ENCODE data around the gene LAMC2.

The LAMC2 gene

DNA sequence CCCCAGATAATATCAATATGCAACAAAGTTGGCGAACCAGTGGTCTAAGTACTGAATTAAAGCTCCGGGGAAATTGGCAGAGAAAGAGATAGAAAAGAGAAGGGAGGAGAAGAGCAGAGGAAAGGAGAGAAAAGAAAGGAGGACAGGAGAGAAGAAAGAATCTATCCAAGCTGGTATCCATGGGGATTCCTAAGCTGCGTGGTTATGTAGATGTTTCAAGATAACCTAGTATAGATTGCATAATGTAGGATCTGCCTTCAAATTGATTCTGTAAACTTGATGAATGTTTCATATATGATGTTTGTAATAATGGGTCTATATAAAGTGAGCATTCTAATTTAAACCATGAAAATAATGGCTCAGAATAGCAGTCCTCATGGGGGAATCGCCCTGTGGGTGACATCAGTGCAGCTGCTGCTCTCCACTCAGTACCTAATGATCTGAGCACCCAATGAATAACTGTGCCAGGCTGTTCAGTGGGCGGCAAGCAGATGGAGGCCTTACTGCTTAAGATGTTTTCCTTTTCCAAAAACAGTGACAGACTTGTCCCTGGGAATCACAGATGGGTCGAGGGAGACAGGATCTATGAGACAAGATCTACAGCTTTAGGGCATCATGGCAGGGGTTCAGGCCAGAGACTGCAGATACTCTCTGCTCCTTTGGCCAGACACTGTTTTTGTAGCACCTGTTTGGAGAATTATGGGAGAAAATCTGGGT is 78.0 kb downstream of the LAMC2 start:
- H4K20me1 ChIP-seq (ENCODE audit: insufficient read depth, low read length) = no peaks in the 10 kb centered on the region
- TF ChIP-seq EZH2 (optimal IDR thresholded peaks at IDR 0.05; ENCODE audit: low read depth, low read length) (no peak), EZH2phosphoT487 (IDR thresholded peaks at IDR 0.05; ENCODE audit: low read length) (no peak)
- TF ChIP-seq, protein P1, sequence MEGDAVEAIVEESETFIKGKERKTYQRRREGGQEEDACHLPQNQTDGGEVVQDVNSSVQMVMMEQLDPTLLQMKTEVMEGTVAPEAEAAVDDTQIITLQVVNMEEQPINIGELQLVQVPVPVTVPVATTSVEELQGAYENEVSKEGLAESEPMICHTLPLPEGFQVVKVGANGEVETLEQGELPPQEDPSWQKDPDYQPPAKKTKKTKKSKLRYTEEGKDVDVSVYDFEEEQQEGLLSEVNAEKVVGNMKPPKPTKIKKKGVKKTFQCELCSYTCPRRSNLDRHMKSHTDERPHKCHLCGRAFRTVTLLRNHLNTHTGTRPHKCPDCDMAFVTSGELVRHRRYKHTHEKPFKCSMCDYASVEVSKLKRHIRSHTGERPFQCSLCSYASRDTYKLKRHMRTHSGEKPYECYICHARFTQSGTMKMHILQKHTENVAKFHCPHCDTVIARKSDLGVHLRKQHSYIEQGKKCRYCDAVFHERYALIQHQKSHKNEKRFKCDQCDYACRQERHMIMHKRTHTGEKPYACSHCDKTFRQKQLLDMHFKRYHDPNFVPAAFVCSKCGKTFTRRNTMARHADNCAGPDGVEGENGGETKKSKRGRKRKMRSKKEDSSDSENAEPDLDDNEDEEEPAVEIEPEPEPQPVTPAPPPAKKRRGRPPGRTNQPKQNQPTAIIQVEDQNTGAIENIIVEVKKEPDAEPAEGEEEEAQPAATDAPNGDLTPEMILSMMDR (IDR thresholded peaks at IDR 0.05; ENCODE audit: low read length) = no peak
- DNase-seq = no peak

DNA sequence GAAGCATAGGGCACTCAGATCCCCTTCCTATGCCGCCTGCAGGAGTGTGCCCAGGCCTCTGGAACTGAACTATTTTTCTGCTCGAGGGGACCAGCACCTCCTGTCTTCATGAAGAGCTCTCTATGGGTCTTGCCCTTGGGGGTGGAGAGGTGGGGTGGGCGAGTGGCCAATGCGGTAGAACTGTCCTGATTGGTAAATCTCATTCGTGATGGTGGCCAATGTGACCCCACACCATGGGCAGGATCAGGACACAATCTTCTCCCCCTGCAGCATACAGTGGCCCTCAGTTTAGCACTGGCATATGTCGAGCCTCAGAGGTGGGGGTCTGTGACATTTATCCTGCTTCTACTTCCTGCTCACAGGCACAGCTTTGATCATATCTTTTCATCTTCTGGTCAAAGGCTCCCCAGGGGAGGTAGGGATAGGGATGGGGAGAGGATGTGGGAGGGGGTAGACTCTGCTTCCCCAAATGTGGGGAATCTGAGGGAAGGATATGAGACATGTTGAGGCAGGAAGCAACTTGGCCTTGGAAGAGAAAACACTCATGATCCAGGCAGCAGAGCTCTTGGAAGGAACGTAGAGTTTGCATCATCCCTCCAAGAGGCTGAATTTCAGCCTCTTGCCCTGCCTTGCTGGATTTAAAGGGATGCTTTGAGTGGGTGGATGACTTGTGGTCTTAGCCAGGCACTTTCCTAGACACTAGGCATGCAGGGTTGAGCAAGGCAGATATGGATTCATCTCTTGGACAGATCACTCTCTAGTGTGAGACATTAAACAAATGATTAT is 81.8 kb downstream of the LAMC2 start:
- H3K36me3 ChIP-seq (replicated peaks; ENCODE audit: insufficient read depth, low read length) = no peaks in the 10 kb centered on the region
- H2AFZ ChIP-seq (ENCODE audit: low read length) = no peak overlapping the region
- DNase-seq = no peak
- H3K27ac ChIP-seq (ENCODE audit: low read length) = no peak overlapping the region
- no peaks in the 10 kb centered on the region for H3K9me2 ChIP-seq (replicated peaks; ENCODE audit: insufficient read depth, low read length)
- TF ChIP-seq EZH2phosphoT487 (IDR thresholded peaks at IDR 0.05; ENCODE audit: low read length) (no peak), EZH2 (optimal IDR thresholded peaks at IDR 0.05; ENCODE audit: low read depth, low read length) (no peak)
- TF ChIP-seq, protein P1 (IDR thresholded peaks at IDR 0.05; ENCODE audit: low read length) = no peak
- H3K9ac ChIP-seq (ENCODE audit: low read length) = no peak overlapping the region
- H3K79me2 ChIP-seq (ENCODE audit: low read length) = no peaks in the 10 kb centered on the region
- H3K4me1 ChIP-seq (ENCODE audit: low read length) = no peaks in the 10 kb centered on the region
- no peaks in the 10 kb centered on the region for H4K20me1 ChIP-seq (ENCODE audit: insufficient read depth, low read length)
- H3K4me2 ChIP-seq (ENCODE audit: low read depth, low read length) = no peak overlapping the region
- no peak overlapping the region for H3K4me3 ChIP-seq (ENCODE audit: low read length)
- H3K27me3 ChIP-seq (replicated peaks; ENCODE audit: insufficient read depth, low read length) = no peaks in the 10 kb centered on the region
- H3K9me3 ChIP-seq (replicated peaks; ENCODE audit: insufficient read depth, low read length) = no peaks in the 10 kb centered on the region
- H3F3A ChIP-seq (ENCODE audit: insufficient read depth, low read length) = no peaks in the 10 kb centered on the region

More for the DNA sequence above, 78.0 kb downstream of the LAMC2 start:
- Histone ChIP-seq H3K9ac (ENCODE audit: low read length) (no peak overlapping the region), H3K27me3 (replicated peaks; ENCODE audit: insufficient read depth, low read length) (no peaks in the 10 kb centered on the region), H3K4me1 (ENCODE audit: low read length) (no peaks in the 10 kb centered on the region), H3K9me3 (replicated peaks; ENCODE audit: insufficient read depth, low read length) (no peaks in the 10 kb centered on the region), H3K4me3 (ENCODE audit: low read length) (no peak overlapping the region), H3K36me3 (replicated peaks; ENCODE audit: insufficient read depth, low read length) (no peaks in the 10 kb centered on the region), H3K27ac (ENCODE audit: low read length) (no peak overlapping the region), H3F3A (ENCODE audit: insufficient read depth, low read length) (no peaks in the 10 kb centered on the region), H3K79me2 (ENCODE audit: low read length) (no peaks in the 10 kb centered on the region), H2AFZ (ENCODE audit: low read length) (no peak overlapping the region), H3K9me2 (replicated peaks; ENCODE audit: insufficient read depth, low read length) (no peaks in the 10 kb centered on the region), H3K4me2 (ENCODE audit: low read depth, low read length) (no peak overlapping the region)

GRCh38 chr1:183270541-183271141 is 84.6 kb downstream of the LAMC2 start:
- TF ChIP-seq EZH2 (optimal IDR thresholded peaks at IDR 0.05; ENCODE audit: low read depth, low read length) (no peak), EZH2phosphoT487 (IDR thresholded peaks at IDR 0.05; ENCODE audit: low read length) (no peak)
- TF ChIP-seq, protein P1 (IDR thresholded peaks at IDR 0.05; ENCODE audit: low read length) = no peak
- Histone ChIP-seq H4K20me1 (ENCODE audit: insufficient read depth, low read length) (no peaks in the 10 kb centered on the region), H3K9me2 (replicated peaks; ENCODE audit: insufficient read depth, low read length) (no peaks in the 10 kb centered on the region), H3K9ac (ENCODE audit: low read length) (no peak overlapping the region), H3K4me3 (ENCODE audit: low read length) (no peak overlapping the region), H3K27me3 (replicated peaks; ENCODE audit: insufficient read depth, low read length) (no peaks in the 10 kb centered on the region), H2AFZ (ENCODE audit: low read length) (no peak overlapping the region), H3K79me2 (ENCODE audit: low read length) (no peaks in the 10 kb centered on the region), H3K4me2 (ENCODE audit: low read depth, low read length) (no peak overlapping the region), H3K9me3 (replicated peaks; ENCODE audit: insufficient read depth, low read length) (no peaks in the 10 kb centered on the region), H3K27ac (ENCODE audit: low read length) (no peak overlapping the region), H3K36me3 (replicated peaks; ENCODE audit: insufficient read depth, low read length) (no peaks in the 10 kb centered on the region), H3K4me1 (ENCODE audit: low read length) (no peaks in the 10 kb centered on the region), H3F3A (ENCODE audit: insufficient read depth, low read length) (no peaks in the 10 kb centered on the region)
- DNase-seq = no peak

Measured in MM.1S (cell line).